DOHH2 (cell line): ENCODE measurements around the gene OR1D5.

Experiments used
- H3F3A ChIP-seq: fragments of 200-600 bp; sonication (generic), shearing (Covaris generic); 2 replicates; pipeline ENCODE4 v1.6.0; 2016; ENCODE audit warnings: antibody characterized with exemption, mild to moderate bottlenecking; ENCODE audit not compliant: control insufficient read depth, insufficient read depth
- H3K27ac ChIP-seq: fragments of 200-600 bp; sonication (generic); 2 replicates; pipeline ENCODE4 v1.5.1; 2014; ENCODE audit warnings: low read depth, mild to moderate bottlenecking, low read length, moderate library complexity
- H3K27me3 ChIP-seq: fragments of 200-600 bp; sonication (generic); 2 replicates; pipeline ENCODE4 v1.6.1; 2014; ENCODE audit warnings: mild to moderate bottlenecking, low read length, mixed read lengths; ENCODE audit not compliant: control insufficient read depth
- H3K36me3 ChIP-seq: fragments of 200-600 bp; sonication (generic); 2 replicates; pipeline ENCODE4 v1.6.1; 2014; ENCODE audit warnings: mild to moderate bottlenecking, low read length, moderate library complexity, mixed read lengths; ENCODE audit not compliant: control insufficient read depth
- H3K4me1 ChIP-seq: fragments of 200-600 bp; sonication (generic); 2 replicates; pipeline ENCODE4 v1.6.1; 2014; ENCODE audit warnings: mild to moderate bottlenecking, low read length, mixed read lengths; ENCODE audit not compliant: control insufficient read depth
- H3K4me2 ChIP-seq: fragments of 200-600 bp; sonication (generic); 2 replicates; pipeline ENCODE4 v1.6.0; 2014; ENCODE audit warnings: mild to moderate bottlenecking, low read length, moderate library complexity
- H3K4me3 ChIP-seq: fragments of 200-600 bp; sonication (generic); 2 replicates; pipeline ENCODE4 v1.5.1; 2014; ENCODE audit warnings: mild to moderate bottlenecking, low read length, mixed read lengths
- H3K79me2 ChIP-seq: fragments of 200-600 bp; sonication (generic); 2 replicates; pipeline ENCODE4 v1.6.1; 2014; ENCODE audit warnings: mild to moderate bottlenecking, low read length, mixed read lengths; ENCODE audit not compliant: control insufficient read depth
- H3K9me2 ChIP-seq: fragments of 200-600 bp; sonication (generic); replicated peaks from 2 replicates; pipeline ENCODE4 v1.6.1; 2014; ENCODE audit warnings: mild to moderate bottlenecking, low read length, mixed read lengths; ENCODE audit not compliant: control insufficient read depth
- H3K9me3 ChIP-seq: fragments of 200-600 bp; sonication (generic); 2 replicates; pipeline ENCODE4 v1.6.1; 2014; ENCODE audit warnings: antibody characterized with exemption, low read length, mixed read lengths; ENCODE audit not compliant: control insufficient read depth, insufficient read depth
- H4K20me1 ChIP-seq: fragments of 200-600 bp; sonication (generic); 2 replicates; pipeline ENCODE4 v1.6.0; 2014; ENCODE audit warnings: low read depth, mild to moderate bottlenecking, antibody characterized with exemption, low read length, moderate library complexity; ENCODE audit not compliant: control insufficient read depth, insufficient read depth
- EZH2phosphoT487 ChIP-seq: fragments of 200-600 bp; sonication (generic); IDR thresholded peaks from 2 replicates; pipeline ENCODE4 v1.6.1; 2017; ENCODE audit warnings: borderline replicate concordance, mild to moderate bottlenecking, antibody characterized with exemption, low read length, moderate library complexity, mixed read lengths
- TF ChIP-seq, protein P1 (sequence below): fragments of 200-600 bp; sonication (generic); IDR thresholded peaks from one replicate; pipeline ENCODE4 v1.5.1; 2014; ENCODE audit warnings: antibody characterized with exemption, mild to moderate bottlenecking, low read depth, low read length; ENCODE audit not compliant: poor library complexity, severe bottlenecking

The OR1D5 gene

DNA sequence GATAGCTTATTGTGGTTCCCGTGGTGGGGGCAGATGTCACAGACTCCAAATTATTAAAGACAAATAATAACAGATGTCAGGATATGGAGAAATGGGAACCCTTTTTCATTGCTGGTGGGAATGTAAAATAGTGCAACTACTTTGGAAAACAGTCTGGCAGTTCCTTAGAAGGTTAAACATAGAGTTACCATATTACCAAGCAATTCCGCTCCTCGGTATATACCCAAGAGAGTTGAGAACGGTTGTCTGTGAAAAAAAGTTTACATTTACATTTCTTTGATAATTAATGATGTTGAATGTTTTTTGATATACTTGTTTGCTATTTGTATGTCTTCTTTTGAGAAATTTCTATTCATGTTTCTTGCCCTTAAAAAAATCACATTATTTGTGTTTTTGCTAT is 41.2 kb downstream of the OR1D5 start:
- Histone ChIP-seq H3K4me1 (no peaks in the 10 kb centered on the region), H3K27me3 (no peaks in the 10 kb centered on the region), H3K4me2 (no peak overlapping the region), H3K79me2 (no peaks in the 10 kb centered on the region), H3K9me3 (peaks cover 14% of the 10 kb centered on the region), H4K20me1 (no peaks in the 10 kb centered on the region), H3K27ac (no peak overlapping the region), H3F3A (no peaks in the 10 kb centered on the region), H3K9me2 (no peaks in the 10 kb centered on the region), H3K36me3 (peaks cover 25% of the 10 kb centered on the region), H3K4me3 (no peak overlapping the region)
- TF ChIP-seq EZH2phosphoT487 = no peak
- TF ChIP-seq, protein P1, sequence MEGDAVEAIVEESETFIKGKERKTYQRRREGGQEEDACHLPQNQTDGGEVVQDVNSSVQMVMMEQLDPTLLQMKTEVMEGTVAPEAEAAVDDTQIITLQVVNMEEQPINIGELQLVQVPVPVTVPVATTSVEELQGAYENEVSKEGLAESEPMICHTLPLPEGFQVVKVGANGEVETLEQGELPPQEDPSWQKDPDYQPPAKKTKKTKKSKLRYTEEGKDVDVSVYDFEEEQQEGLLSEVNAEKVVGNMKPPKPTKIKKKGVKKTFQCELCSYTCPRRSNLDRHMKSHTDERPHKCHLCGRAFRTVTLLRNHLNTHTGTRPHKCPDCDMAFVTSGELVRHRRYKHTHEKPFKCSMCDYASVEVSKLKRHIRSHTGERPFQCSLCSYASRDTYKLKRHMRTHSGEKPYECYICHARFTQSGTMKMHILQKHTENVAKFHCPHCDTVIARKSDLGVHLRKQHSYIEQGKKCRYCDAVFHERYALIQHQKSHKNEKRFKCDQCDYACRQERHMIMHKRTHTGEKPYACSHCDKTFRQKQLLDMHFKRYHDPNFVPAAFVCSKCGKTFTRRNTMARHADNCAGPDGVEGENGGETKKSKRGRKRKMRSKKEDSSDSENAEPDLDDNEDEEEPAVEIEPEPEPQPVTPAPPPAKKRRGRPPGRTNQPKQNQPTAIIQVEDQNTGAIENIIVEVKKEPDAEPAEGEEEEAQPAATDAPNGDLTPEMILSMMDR = no peak

- Histone ChIP-seq H3K4me1 (no peaks in the 10 kb centered on the region), H3K4me3 (no peak overlapping the region), H3K9me3 (peaks cover 14% of the 10 kb centered on the region), H3K79me2 (no peaks in the 10 kb centered on the region), H4K20me1 (no peaks in the 10 kb centered on the region), H3K36me3 (peaks cover 31% of the 10 kb centered on the region), H3K4me2 (no peak overlapping the region), H3K27me3 (no peaks in the 10 kb centered on the region), H3F3A (no peaks in the 10 kb centered on the region), H3K27ac (no peak overlapping the region), H3K9me2 (no peaks in the 10 kb centered on the region)
- TF ChIP-seq EZH2phosphoT487 = no peak
- TF ChIP-seq, protein P1 = no peak
Observed at GRCh38 chr17:3020381-3020780, 43.0 kb downstream of the OR1D5 start.

GRCh38 chr17:3019761-3020160 is 43.6 kb downstream of the OR1D5 start:
- Histone ChIP-seq H3K4me3 (no peak overlapping the region), H3K36me3 (peaks cover 31% of the 10 kb centered on the region), H3K79me2 (no peaks in the 10 kb centered on the region), H3K4me2 (no peak overlapping the region), H3K27ac (no peak overlapping the region), H3K9me3 (peaks cover 14% of the 10 kb centered on the region), H3K4me1 (no peaks in the 10 kb centered on the region), H4K20me1 (no peaks in the 10 kb centered on the region), H3F3A (no peaks in the 10 kb centered on the region), H3K9me2 (no peaks in the 10 kb centered on the region), H3K27me3 (no peaks in the 10 kb centered on the region)
- TF ChIP-seq EZH2phosphoT487 = no peak
- TF ChIP-seq, protein P1 = no peak

- H3K4me2 ChIP-seq = no peak overlapping the region
- TF ChIP-seq, protein P1 = no peak
- TF ChIP-seq EZH2phosphoT487 = no peak
- H3K4me3 ChIP-seq = no peak overlapping the region
- H3K9me2 ChIP-seq = no peaks in the 10 kb centered on the region
- no peaks in the 10 kb centered on the region for H4K20me1 ChIP-seq
- H3K9me3 ChIP-seq = peaks cover 11% of the 10 kb centered on the region
- H3K36me3 ChIP-seq = peaks cover 27% of the 10 kb centered on the region
- H3K79me2 ChIP-seq = no peaks in the 10 kb centered on the region
- H3K27ac ChIP-seq = no peak overlapping the region
- no peaks in the 10 kb centered on the region for H3K27me3 ChIP-seq
- H3F3A ChIP-seq = no peaks in the 10 kb centered on the region
- H3K4me1 ChIP-seq = no peaks in the 10 kb centered on the region
Observed at GRCh38 chr17:3017936-3018335, 45.5 kb downstream of the OR1D5 start.
